GM12878 (cell line): ENCODE results near the gene CISTR.

Experiments used
- ATF2 ChIP-seq: IDR thresholded peaks from 2 replicates; pipeline ENCODE4 v1.6.1; 2012; ENCODE audit warnings: low read length, inconsistent platforms
- BCL3 ChIP-seq: IDR thresholded peaks from 2 replicates; pipeline ENCODE4 v1.6.1; 2011; ENCODE audit warnings: borderline replicate concordance, low read depth, mild to moderate bottlenecking, moderate library complexity, low read length; ENCODE audit not compliant: insufficient read depth, poor library complexity, severe bottlenecking
- CEBPB ChIP-seq, 2 experiments: fragments of 150-350 bp in 1 of 2; IDR thresholded peaks; 2 replicates each; pipeline ENCODE4 v1.6.1; 2012 to 2014; ENCODE audit warnings: low read depth in 2 of 2, low read length in 2 of 2, borderline replicate concordance in 1 of 2, inconsistent platforms in 1 of 2
- CEBPZ ChIP-seq: fragments of 150-350 bp; IDR thresholded peaks from 2 replicates; pipeline ENCODE4 v1.6.1; 2016; ENCODE audit warnings: low read depth, low read length
- CTCF ChIP-seq, 3 experiments: IDR thresholded peaks in 2 of 3; conservative IDR thresholded peaks in 1 of 3; 2 replicates each; pipeline ENCODE4 v1.5.1; 2011; ENCODE audit warnings: low read depth in 3 of 3, low read length in 3 of 3, mild to moderate bottlenecking in 3 of 3, control low read depth in 2 of 3, moderate library complexity in 2 of 3, inconsistent platforms in 1 of 3, mixed read lengths in 1 of 3; ENCODE audit not compliant: control insufficient read depth in 2 of 3, insufficient read depth in 1 of 3; ENCODE audit errors: extremely low read depth in 1 of 3
- EZH2 ChIP-seq: IDR thresholded peaks from 2 replicates; pipeline ENCODE4 v1.6.1; 2012; ENCODE audit warnings: low read depth, mild to moderate bottlenecking, control low read depth, inconsistent platforms, low read length, borderline replicate concordance; ENCODE audit not compliant: control insufficient read depth
- MAX ChIP-seq: IDR thresholded peaks from 2 replicates; pipeline ENCODE4 v1.6.1; 2012; ENCODE audit warnings: low read depth, low read length, improper control_type of control experiment
- POLR2A ChIP-seq: IDR thresholded peaks from 2 replicates; pipeline ENCODE4 v1.6.1; 2011; ENCODE audit warnings: low read depth, mild to moderate bottlenecking, low read length
- POLR2AphosphoS5 ChIP-seq: IDR thresholded peaks from 2 replicates; pipeline ENCODE4 v1.6.1; 2011; ENCODE audit warnings: mild to moderate bottlenecking, low read length, inconsistent platforms
- REST ChIP-seq: IDR thresholded peaks from 2 replicates; pipeline ENCODE4 v1.6.1; 2012; ENCODE audit warnings: mild to moderate bottlenecking, low read depth, low read length
- RUNX3 ChIP-seq: IDR thresholded peaks from 2 replicates; pipeline ENCODE4 v1.6.1; 2012; ENCODE audit warnings: low read length, inconsistent platforms
- SRF ChIP-seq, 2 experiments: IDR thresholded peaks; 2 replicates each; pipeline ENCODE4 v1.6.1; 2011; ENCODE audit warnings: low read depth in 2 of 2, low read length in 2 of 2, mild to moderate bottlenecking in 1 of 2, moderate library complexity in 1 of 2
- ZZZ3 ChIP-seq: IDR thresholded peaks from 2 replicates; pipeline ENCODE4 v1.6.1; 2011; ENCODE audit warnings: low read depth; ENCODE audit not compliant: control insufficient read depth, insufficient read length

GRCh38 chr12:53700567-53700966 lies 51.2 kb downstream of the CISTR start:
- no peak for TF ChIP-seq MAX
- TF ChIP-seq ZZZ3, result no peak
- no peak for TF ChIP-seq EZH2
- TF ChIP-seq SRF (IDR thresholded peaks at IDR 0.05; ENCODE audit: low read depth in 2 of 2, low read length in 2 of 2), result no peak
- no peak for TF ChIP-seq POLR2AphosphoS5
- TF ChIP-seq CTCF (IDR thresholded peaks at IDR 0.05 in 2 of 3, conservative IDR thresholded peaks at IDR 0.05 in 1 of 3; ENCODE audit: control insufficient read depth in 2 of 3, extremely low read depth in 1 of 3, insufficient read depth in 1 of 3, low read depth in 3 of 3, low read length in 3 of 3), result no peak
- TF ChIP-seq POLR2A, result no peak
- TF ChIP-seq REST, result no peak
- no peak for TF ChIP-seq RUNX3
- TF ChIP-seq BCL3, result no peak
- no peak for TF ChIP-seq CEBPZ
- no peak for TF ChIP-seq CEBPB (IDR thresholded peaks at IDR 0.05; ENCODE audit: borderline replicate concordance in 1 of 2, low read depth in 2 of 2, low read length in 2 of 2)
- TF ChIP-seq ATF2, result no peak
